MCF 10A (cell line): ENCODE measurements around the gene AMIGO1. TPM values are rescaled to one million over a fixed set of nuclear protein-coding genes. Genes with fewer than 3 reads are reported as not detected.

Source experiments
- BruUV-seq: library from RNA; stranded (reverse); fragments of 400-500 nt; replicated peaks from 2 replicates; lab custom pipeline; 2021; lab: Mats Ljungman, UMichigan
- CTCF ChIA-PET: fragments of 300-600 bp; sonication (Branson Sonifier 250); formaldehyde crosslinking; extraction: SDS; loops from one replicate; lab custom pipeline; 2021; ENCODE audit warnings: antibody characterized with exemption, inconsistent platforms; lab: Yijun Ruan, JAX
- POLR2A ChIA-PET: fragments of 300-600, 350-650 bp; sonication (Branson Sonifier 250); formaldehyde crosslinking; extraction: SDS; loops from one replicate; lab custom pipeline; 2020; ENCODE audit warnings: antibody characterized with exemption, inconsistent platforms; lab: Yijun Ruan, JAX
- DNase-seq: peaks from one replicate; pipeline ENCODE4 v3.0.0-alpha.2; 2018; ENCODE audit not compliant: unreplicated experiment
- H3K27ac Mint-ChIP-seq: one replicate; pipeline ENCODE4 v1.8.0; 2022; ENCODE audit warnings: mild to moderate bottlenecking, low read depth, mixed read lengths; ENCODE audit not compliant: unreplicated experiment
- H3K27me3 Mint-ChIP-seq: one replicate; pipeline ENCODE4 v1.8.0; 2022; ENCODE audit warnings: mixed read lengths; ENCODE audit not compliant: insufficient read depth, unreplicated experiment
- H3K36me3 Mint-ChIP-seq: one replicate; pipeline ENCODE4 v1.8.0; 2022; ENCODE audit warnings: mild to moderate bottlenecking, moderate library complexity, mixed read lengths; ENCODE audit not compliant: insufficient read depth, unreplicated experiment
- H3K4me1 Mint-ChIP-seq: one replicate; pipeline ENCODE4 v1.8.0; 2022; ENCODE audit warnings: mixed read lengths; ENCODE audit not compliant: insufficient read depth, unreplicated experiment
- H3K4me3 Mint-ChIP-seq: one replicate; pipeline ENCODE4 v1.8.0; 2022; ENCODE audit warnings: mild to moderate bottlenecking, moderate library complexity, mixed read lengths; ENCODE audit not compliant: unreplicated experiment
- H3K9me3 Mint-ChIP-seq: one replicate; pipeline ENCODE4 v1.8.0; 2022; ENCODE audit warnings: mixed read lengths; ENCODE audit not compliant: unreplicated experiment
- CTCF ChIP-seq: fragments of 200-600 bp; IDR thresholded peaks from one replicate; pipeline ENCODE4 v1.8.0; 2022; ENCODE audit warnings: antibody characterized with exemption, mild to moderate bottlenecking; ENCODE audit not compliant: unreplicated experiment
- intact Hi-C: fragments of 100-400 bp; cut with micrococcal nuclease; formaldehyde crosslinking; loops from 2 replicates; pipeline ENCODE4 v1.14.1; 2022
- total RNA-seq: library from RNA; stranded (reverse); gene quantifications from 2 replicates; pipeline ENCODE4 v1.2.3, GENCODE V29; 2022

AMIGO1 gene
- total RNA-seq, 1 experiment from 2014 or later: 0.21 TPM

- H3K27ac Mint-ChIP-seq: no peak overlapping the region
- DNase-seq: no peak
- H3K4me3 Mint-ChIP-seq: no peak overlapping the region
- H3K27me3 Mint-ChIP-seq: peaks cover 26% of the 10 kb centered on the region
- H3K9me3 Mint-ChIP-seq: no peaks in the 10 kb centered on the region
- BruUV-seq: no TSS peak
- TF ChIP-seq CTCF: no peak
- H3K36me3 Mint-ChIP-seq: no peaks in the 10 kb centered on the region
- intact Hi-C loops: no loop called here
- ChIA-PET CTCF (interaction anchor here (1.4 to 40.0 kb wide), 4 partner anchors 19 to 24 kb away, joined by 3 to 1071 read pairs (median 26); partner anchors contain the start of genes CYB561D1 and GPR61), POLR2A (interaction anchor here (0.6 kb wide), 1 partner anchor 220 kb away, joined by 3 read pairs; no protein-coding TSS in a partner anchor)
- H3K4me1 Mint-ChIP-seq: peaks cover 6% of the 10 kb centered on the region
Observed at GRCh38 chr1:109514846-109515245, 5.3 kb upstream of the AMIGO1 start.

GRCh38 chr1:109513110-109513710 is 3.7 kb upstream of the AMIGO1 start:
- Mint-ChIP-seq H3K4me1 (peaks cover 11% of the 10 kb centered on the region), H3K27ac (no peak overlapping the region), H3K4me3 (no peak overlapping the region), H3K9me3 (no peaks in the 10 kb centered on the region), H3K36me3 (no peaks in the 10 kb centered on the region), H3K27me3 (peaks cover 33% of the 10 kb centered on the region)
- CTCF ChIA-PET: interaction anchor here (1.0 to 40.0 kb wide), 5 partner anchors 8 to 24 kb away, joined by 5 to 1071 read pairs (median 5); partner anchors contain the start of genes CYB561D1 and GPR61
- BruUV-seq: no TSS peak
- no peak for DNase-seq
- TF ChIP-seq CTCF: no peak
- intact Hi-C loops: no loop called here
- POLR2A ChIA-PET: interaction anchor here (0.6 to 1.2 kb wide), 2 partner anchors 10 to 25 kb away, joined by 3 read pairs; no protein-coding TSS in a partner anchor

GRCh38 chr1:109508873-109509175 is 703 bp downstream of the AMIGO1 start:
- Mint-ChIP-seq H3K27me3 (peaks cover 42% of the 10 kb centered on the region), H3K27ac (no peak overlapping the region), H3K4me3 (peak overlapping the region; percentile 74), H3K9me3 (no peaks in the 10 kb centered on the region), H3K36me3 (no peaks in the 10 kb centered on the region), H3K4me1 (peaks cover 13% of the 10 kb centered on the region)
- ChIA-PET CTCF (interaction anchor here (10.2 to 40.0 kb wide), 2 partner anchors 17 to 25 kb away, joined by 121 to 1071 read pairs; partner anchors contain the start of genes CYB561D1 and GPR61), POLR2A (interaction anchor here (1.6 kb wide), 1 partner anchor 23 kb away, joined by 3 read pairs; no protein-coding TSS in a partner anchor)
- no peak for DNase-seq
- intact Hi-C loops: no loop called here
- TF ChIP-seq CTCF: no peak
- BruUV-seq: no TSS peak

- Mint-ChIP-seq H3K4me3 (peak overlapping the region; percentile 74), H3K27me3 (peaks cover 42% of the 10 kb centered on the region), H3K9me3 (no peaks in the 10 kb centered on the region), H3K27ac (no peak overlapping the region), H3K4me1 (peaks cover 15% of the 10 kb centered on the region), H3K36me3 (no peaks in the 10 kb centered on the region)
- BruUV-seq: no TSS peak
- ChIA-PET POLR2A (interaction anchor here (0.5 to 1.6 kb wide), 2 partner anchors 24 to 898 kb away, joined by 3 read pairs; no protein-coding TSS in a partner anchor), CTCF (interaction anchor here (10.2 to 40.0 kb wide), 2 partner anchors 16 to 26 kb away, joined by 121 to 1071 read pairs; partner anchors contain the start of genes CYB561D1 and GPR61)
- no peak for DNase-seq
- TF ChIP-seq CTCF: no peak
- intact Hi-C loops: no loop called here
Observed at GRCh38 chr1:109508001-109508872, 1.3 kb downstream of the AMIGO1 start.
